GM12874 (cell line): ENCODE data around the gene SWI5.

ENCODE experiments used
- CTCF ChIP-seq: IDR thresholded peaks from 2 replicates; pipeline ENCODE4 v1.5.1; 2011; ENCODE audit warnings: low read depth, mild to moderate bottlenecking, control low read depth, low read length, moderate library complexity; ENCODE audit not compliant: insufficient read depth

The SWI5 gene

GRCh38 chr9:128275198-128276007 is 673 bp upstream of the SWI5 start, which contains the start of gene GOLGA2:
TSS of gene GOLGA2 (minus strand) at chr9:128276007. CDS start at chr9:128275976, 31 bp downstream.
- TF ChIP-seq CTCF, result no peak

DNA sequence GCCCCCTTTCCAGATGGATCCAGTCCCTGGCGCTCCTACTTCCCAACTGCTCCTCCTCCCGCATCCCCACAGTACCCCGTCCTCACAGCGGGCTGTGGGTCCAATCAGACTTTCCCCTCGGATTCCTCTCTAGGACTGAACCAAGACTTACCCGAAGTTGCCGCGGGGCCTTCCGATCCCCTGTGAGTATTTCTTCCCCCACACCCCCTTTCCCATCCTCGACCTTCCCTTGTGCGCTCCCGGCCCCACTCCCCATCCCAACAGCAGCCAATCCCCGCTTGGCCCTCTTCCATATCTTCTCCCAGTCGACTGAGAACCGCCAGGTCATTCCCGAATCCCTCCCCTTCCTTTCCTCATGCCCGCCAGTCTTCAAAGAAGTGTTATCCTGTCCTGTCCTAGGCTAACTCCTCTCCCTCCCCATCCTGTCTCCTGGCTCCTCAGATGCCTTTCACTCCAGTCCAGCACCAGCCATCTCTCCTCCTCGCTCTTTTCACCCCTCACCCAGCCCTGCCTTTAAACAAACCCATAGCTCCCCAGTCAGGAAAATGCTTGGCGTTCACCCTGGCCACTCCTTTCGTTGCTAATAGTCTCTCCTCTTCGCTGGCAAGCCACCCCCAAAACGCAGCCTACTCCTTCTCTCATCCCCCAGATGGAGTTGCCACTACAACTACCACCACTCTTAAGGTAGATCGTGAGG is 646 bp downstream of the SWI5 start:
- TF ChIP-seq CTCF, result no peak

DNA sequence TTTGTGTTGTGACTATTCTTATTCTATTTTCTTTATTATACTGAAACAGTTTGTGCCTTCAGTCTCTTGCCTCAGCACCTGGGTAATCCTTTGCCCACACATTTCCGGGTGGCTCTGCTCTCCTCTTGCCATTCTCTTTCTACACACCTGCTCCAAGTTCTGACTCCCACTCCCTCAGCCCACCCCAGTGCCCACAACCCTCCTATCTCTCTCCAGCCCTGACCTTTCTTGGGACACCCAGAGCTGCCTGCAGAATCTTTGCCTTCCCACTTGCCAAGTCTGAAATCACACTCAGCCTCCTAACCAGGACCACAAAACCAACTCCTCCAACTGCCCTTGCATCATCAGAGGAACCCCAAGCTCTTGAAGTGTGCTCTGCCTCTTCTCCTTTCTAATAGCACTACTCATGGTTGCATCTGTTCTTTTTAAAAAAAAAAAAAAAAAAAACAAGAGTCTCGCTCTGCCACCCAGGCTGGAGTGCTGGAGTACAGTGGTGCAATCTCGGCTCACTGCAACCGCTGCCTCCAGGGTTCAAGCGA is 4.1 kb downstream of the SWI5 start:
- no peak for TF ChIP-seq CTCF

DNA sequence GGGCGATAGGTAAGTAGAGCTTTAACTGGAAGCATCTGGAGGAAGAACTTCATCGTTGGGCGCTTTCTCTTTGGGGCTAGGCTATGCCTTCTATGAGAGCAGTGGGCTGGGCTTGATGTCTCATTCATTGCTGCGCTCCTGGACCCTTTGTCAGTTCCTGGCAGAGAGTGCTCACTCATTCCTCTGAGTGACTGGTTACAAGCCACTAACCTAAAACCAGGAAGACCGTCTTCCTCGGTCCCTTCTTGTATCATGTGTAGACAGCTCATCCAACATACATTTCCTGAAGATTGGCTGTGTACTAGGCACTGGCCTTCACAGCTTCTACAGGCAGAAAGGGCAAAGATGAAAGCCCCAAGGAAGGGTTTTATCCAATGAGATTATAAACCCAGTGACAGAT is 6.4 kb downstream of the SWI5 start:
- TF ChIP-seq CTCF, result no peak

DNA sequence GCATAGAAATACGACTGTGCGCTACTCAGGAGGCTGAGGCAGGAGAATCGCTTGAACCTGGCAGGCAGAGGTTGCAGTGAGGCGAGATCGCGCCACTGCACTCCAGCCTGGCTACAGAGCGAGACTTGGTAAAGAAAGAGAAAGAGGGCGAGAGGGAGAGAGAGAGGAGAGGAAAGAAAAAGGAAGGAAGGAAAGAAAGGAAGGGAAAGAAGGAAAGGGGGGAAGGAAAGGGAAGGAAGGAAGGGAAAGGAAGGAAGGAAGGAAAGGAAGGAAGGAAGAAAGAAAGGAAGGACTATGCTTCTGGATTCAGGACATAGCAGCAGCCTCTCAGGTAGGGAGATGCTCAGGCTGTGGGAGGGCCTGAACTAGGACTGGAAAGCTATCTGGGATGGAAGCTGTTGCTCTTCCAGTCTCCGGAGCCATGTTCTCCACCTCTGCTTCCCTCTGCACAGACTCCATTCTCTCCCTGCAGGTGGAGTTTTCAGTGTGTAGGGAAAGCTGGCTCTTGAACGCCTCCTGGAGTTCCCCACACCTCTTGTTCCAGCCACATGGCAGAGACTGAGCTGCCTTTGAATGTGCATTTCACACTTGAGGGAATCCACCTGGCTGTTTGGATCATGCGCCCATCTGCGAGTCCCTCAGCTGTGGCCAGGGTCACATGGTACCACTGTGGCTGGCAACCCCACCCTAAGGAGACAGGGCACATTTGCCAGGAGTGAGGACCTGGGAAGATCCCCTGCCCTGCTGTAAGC is 9.1 kb downstream of the SWI5 start:
- TF ChIP-seq CTCF, result no peak

DNA sequence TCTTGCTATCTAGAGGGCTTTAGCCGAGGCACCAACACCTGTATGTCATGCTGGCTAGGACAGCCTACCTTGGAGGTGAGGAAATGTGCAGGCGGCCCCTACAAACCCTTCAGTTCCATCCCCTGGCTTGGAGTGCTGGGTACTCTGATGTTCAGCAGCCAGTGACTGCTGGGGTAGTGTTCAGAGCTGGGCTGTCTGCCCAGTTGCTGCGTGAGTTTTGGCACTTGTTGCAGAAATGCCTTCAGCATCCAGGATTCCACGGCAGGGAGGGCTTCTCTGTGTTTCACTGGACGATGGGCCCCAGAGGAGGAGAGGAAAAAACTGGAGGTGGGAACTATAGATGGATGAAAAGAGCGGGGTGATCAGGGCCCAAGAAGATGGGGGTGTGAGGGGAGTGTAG is 10.4 kb downstream of the SWI5 start:
- TF ChIP-seq CTCF, result no peak
